Astrocyte of the hippocampus (primary cell): ENCODE measurements around the gene KIAA0586.
A peak's percentile ranks its signal among the peaks of the same experiment; 100 is the strongest.
"Not testable (repeated sequence)": the region's sequence is repeated elsewhere in the genome, so short reads cannot be mapped to it uniquely, and the experiment has no call there.

Experiments
- DNase-seq: peaks from one replicate; pipeline ENCODE4 v3.0.0; 2011; ENCODE audit warnings: low read depth, low spot score

Gene KIAA0586

GRCh38 chr14:58547649-58548048 lies 120.1 kb downstream of the KIAA0586 start:
- no peak for DNase-seq

- peak; percentile 20 for DNase-seq
Observed at GRCh38 chr14:58549105-58549757, 121.7 kb downstream of the KIAA0586 start.

- no peak for DNase-seq
Observed at GRCh38 chr14:58553959-58554358, 126.4 kb downstream of the KIAA0586 start.

GRCh38 chr14:58555647-58556046 lies 128.1 kb downstream of the KIAA0586 start:
- no peak for DNase-seq

GRCh38 chr14:58557242-58557641 lies 129.7 kb downstream of the KIAA0586 start:
- no peak for DNase-seq

- DNase-seq, result peak; percentile 16
Observed at GRCh38 chr14:58560208-58560607, 132.7 kb downstream of the KIAA0586 start.

GRCh38 chr14:58562141-58562540 lies 134.6 kb downstream of the KIAA0586 start:
- no peak for DNase-seq

- no peak for DNase-seq
Observed at GRCh38 chr14:58563978-58564377, 136.5 kb downstream of the KIAA0586 start.

GRCh38 chr14:58565832-58566231 lies 138.3 kb downstream of the KIAA0586 start:
- no peak for DNase-seq

GRCh38 chr14:58566979-58567378 lies 139.5 kb downstream of the KIAA0586 start:
- no peak for DNase-seq

GRCh38 chr14:58568322-58568721 lies 140.8 kb downstream of the KIAA0586 start:
- DNase-seq, result no peak

- DNase-seq, result no peak
Observed at GRCh38 chr14:58571256-58571655, 143.7 kb downstream of the KIAA0586 start.

GRCh38 chr14:58571769-58572472 lies 144.4 kb downstream of the KIAA0586 start:
- DNase-seq, result peak; percentile 68

- no peak for DNase-seq
Observed at GRCh38 chr14:58572473-58572853, 144.9 kb downstream of the KIAA0586 start.

GRCh38 chr14:58572863-58573262 lies 145.3 kb downstream of the KIAA0586 start:
- no peak for DNase-seq

GRCh38 chr14:58574623-58575022 lies 147.1 kb downstream of the KIAA0586 start:
- DNase-seq, result no peak

GRCh38 chr14:58575956-58576355 lies 148.4 kb downstream of the KIAA0586 start:
- DNase-seq, result no peak

GRCh38 chr14:58580035-58580434 lies 152.5 kb downstream of the KIAA0586 start:
- DNase-seq, result not testable (repeated sequence)

- DNase-seq, result not testable (repeated sequence)
Observed at GRCh38 chr14:58581389-58581788, 153.9 kb downstream of the KIAA0586 start.

GRCh38 chr14:58584383-58584782 lies 156.9 kb downstream of the KIAA0586 start:
- no peak for DNase-seq

GRCh38 chr14:58587271-58587670 lies 159.8 kb downstream of the KIAA0586 start:
- DNase-seq, result peak; percentile 49

GRCh38 chr14:58588321-58588720 lies 160.8 kb downstream of the KIAA0586 start:
- not testable (repeated sequence) for DNase-seq

- no peak for DNase-seq
Observed at GRCh38 chr14:58593977-58594376, 166.5 kb downstream of the KIAA0586 start.
